B cell (primary cell): ENCODE data around the gene CTNNA2. TPM values are rescaled to one million over a fixed set of nuclear protein-coding genes. Genes with fewer than 3 reads are reported as not detected.

ENCODE experiments used
- ATAC-seq: fragments of 200-7000 bp; cut with Tn5 transposase; one replicate; pipeline ENCODE4 v1.10.0; 2021; ENCODE audit warnings: low read depth, mild to moderate bottlenecking, moderate number of reproducible peaks, moderate library complexity
- CTCF ChIA-PET: fragments of 350-600 bp; sonication (Branson Sonifier 250); formaldehyde crosslinking; loops from one replicate; lab custom pipeline; 2021; ENCODE audit warnings: antibody characterized with exemption, inconsistent platforms; lab: Charles Lee
- POLR2A ChIA-PET: fragments of 350-600 bp; sonication (Branson Sonifier 250); formaldehyde crosslinking; loops from one replicate; lab custom pipeline; 2021; ENCODE audit warnings: antibody characterized with exemption; lab: Charles Lee
- DNase-seq: peaks from one replicate; pipeline ENCODE4 v3.0.0; 2013
- H2AFZ ChIP-seq: 2 replicates; pipeline ENCODE4 v1.6.1; 2012; ENCODE audit warnings: mild to moderate bottlenecking, low read depth, low read length; ENCODE audit not compliant: insufficient read depth, poor library complexity, severe bottlenecking
- H3K27ac ChIP-seq, 2 donors: 1 replicate in 1 of 2; 2 replicates in 1 of 2; pipeline ENCODE4 v1.5.1; 2012 to 2013; ENCODE audit warnings: low read length in 2 of 2, mild to moderate bottlenecking in 2 of 2, moderate library complexity in 1 of 2
- H3K27me3 ChIP-seq, 4 experiments: fragments of 200-600 bp in 1 of 4; sonication (generic) in 1 of 4; replicated peaks in 1 of 4; 1 replicate in 2 of 4; 2 replicates in 2 of 4; pipeline versions ENCODE4 v1.6.1 to v1.7.0; 2013 to 2016; ENCODE audit warnings: low read length in 3 of 4, mild to moderate bottlenecking in 2 of 4, mixed read lengths in 1 of 4, moderate library complexity in 1 of 4; ENCODE audit not compliant: insufficient read depth in 4 of 4, control insufficient read depth in 3 of 4; ENCODE audit errors: control extremely low read depth in 1 of 4
- H3K36me3 ChIP-seq, 2 experiments: replicated peaks in 1 of 2; 1 replicate in 1 of 2; 2 replicates in 1 of 2; pipeline versions ENCODE4 v1.6.1 to v1.7.1; 2013; ENCODE audit warnings: low read length in 1 of 2; ENCODE audit not compliant: insufficient read depth in 2 of 2, control insufficient read depth in 1 of 2; ENCODE audit errors: control extremely low read depth in 1 of 2, extremely low read depth in 1 of 2
- H3K4me1 ChIP-seq, 2 donors: fragments of 200-600 bp in 1 of 2; sonication (generic) in 1 of 2; 1 replicate in 1 of 2; 2 replicates in 1 of 2; pipeline versions ENCODE4 v1.5.1 to v1.6.1; 2013 to 2017; ENCODE audit warnings: low read length in 2 of 2; ENCODE audit not compliant: control insufficient read depth in 2 of 2, insufficient read depth in 2 of 2
- H3K4me2 ChIP-seq: replicated peaks from 2 replicates; pipeline ENCODE3; 2012; ENCODE audit warnings: mild to moderate bottlenecking, low read depth, low read length; ENCODE audit not compliant: poor library complexity, severe bottlenecking
- H3K4me3 ChIP-seq, 5 experiments: fragments of 200-600 bp in 1 of 5; sonication (generic) in 1 of 5; 1 replicate in 3 of 5; 2 replicates in 2 of 5; pipeline versions ENCODE4 v1.5.1 to v1.7.0; 2011 to 2016; ENCODE audit warnings: low read length in 4 of 5, mild to moderate bottlenecking in 4 of 5, low read depth in 2 of 5, control low read depth in 1 of 5, moderate library complexity in 1 of 5; ENCODE audit not compliant: insufficient read depth in 1 of 5; ENCODE audit errors: control extremely low read depth in 1 of 5, extremely low read depth in 1 of 5
- H3K79me2 ChIP-seq: fragments of 200-600 bp; sonication (generic); one replicate; pipeline ENCODE4 v1.6.0; 2016; ENCODE audit warnings: low read length; ENCODE audit not compliant: control insufficient read depth, insufficient read depth
- H3K9ac ChIP-seq: fragments of 200-600 bp; sonication (generic); 2 replicates; pipeline ENCODE4 v1.6.1; 2017; ENCODE audit warnings: mild to moderate bottlenecking, low read length, moderate library complexity
- H3K9me3 ChIP-seq, 3 donors: one replicate each; pipeline versions ENCODE4 v1.6.1 to v1.7.1; 2013; ENCODE audit warnings: low read length in 2 of 3; ENCODE audit not compliant: control insufficient read depth in 2 of 3, insufficient read depth in 1 of 3; ENCODE audit errors: control extremely low read depth in 1 of 3
- H4K20me1 ChIP-seq: 2 replicates; pipeline ENCODE4 v1.6.0; 2012; ENCODE audit warnings: mild to moderate bottlenecking, low read length; ENCODE audit not compliant: insufficient read depth, control insufficient read depth, poor library complexity, severe bottlenecking
- H3K27ac Mint-ChIP-seq: one replicate; pipeline ENCODE4 v1.8.0; 2021; ENCODE audit warnings: mixed read lengths
- H3K27me3 Mint-ChIP-seq: one replicate; pipeline ENCODE4 v1.8.0; 2021; ENCODE audit warnings: mixed read lengths
- H3K4me1 Mint-ChIP-seq: one replicate; pipeline ENCODE4 v1.8.0; 2021; ENCODE audit warnings: mixed read lengths
- H3K4me3 Mint-ChIP-seq: one replicate; pipeline ENCODE4 v1.8.0; 2021; ENCODE audit warnings: mixed read lengths
- H3K9me3 Mint-ChIP-seq: one replicate; pipeline ENCODE4 v1.8.0; 2022; ENCODE audit warnings: mixed read lengths; ENCODE audit not compliant: insufficient read depth
- EZH2 ChIP-seq: IDR thresholded peaks from 2 replicates; pipeline ENCODE4 v1.6.1; 2012; ENCODE audit warnings: borderline replicate concordance, low read depth, mild to moderate bottlenecking, moderate library complexity, low read length; ENCODE audit not compliant: insufficient read depth, poor library complexity, severe bottlenecking
- WGBS: methylation state at CpG from one replicate; pipeline ENCODE4 v1.1.5; 2013; ENCODE audit warnings: missing lambda C conversion rate; ENCODE audit not compliant: insufficient coverage; 5-methylcytosine and 5-hydroxymethylcytosine counted together
- intact Hi-C: fragments of 100-400 bp; cut with micrococcal nuclease; formaldehyde crosslinking; loops from one replicate; pipeline ENCODE4 v1.10.0; 2022
- polyA plus RNA-seq: library from polyadenylated mRNA; depleted of rRNA; stranded (reverse); fragments of >200 nt; gene quantifications from 2 replicates; pipeline ENCODE4 v1.2.3, GENCODE V29; 2012
- total RNA-seq, 2 donors: library from RNA; stranded (reverse); fragments of 120-200 nt in 1 of 2; gene quantifications; 1 replicate in 1 of 2; 2 replicates in 1 of 2; pipeline versions ENCODE4 v1.2.3 to v1.2.4, GENCODE V29; 2013 to 2022
- TF ChIP-seq, protein P1 (sequence below): fragments of 200-600 bp; IDR thresholded peaks from one replicate; pipeline ENCODE4 v1.8.0; 2022; ENCODE audit warnings: antibody characterized with exemption, mild to moderate bottlenecking

Gene CTNNA2
- total and polyA plus RNA-seq, 2 donors (not counting 1 experiment from before 2014, with no cell fraction given), result not detected

GRCh38 chr2:80035749-80036285, 523.0 kb downstream of the CTNNA2 start:
- ChIA-PET POLR2A (no interaction called here), CTCF (no interaction called here)
- Mint-ChIP-seq H3K27me3 (no peaks in the 10 kb centered on the region), H3K4me3 (no peak overlapping the region), H3K4me1 (no peaks in the 10 kb centered on the region), H3K9me3 (peaks cover 6% of the 10 kb centered on the region), H3K27ac (no peak overlapping the region)
- Histone ChIP-seq H3K4me2 (no peak overlapping the region), H3K36me3 (no peaks in the 10 kb centered on the region), H3K9me3 (no peaks in the 10 kb centered on the region), H3K4me1 (no peaks in the 10 kb centered on the region), H3K27ac (no peak overlapping the region), H4K20me1 (no peaks in the 10 kb centered on the region), H3K79me2 (no peaks in the 10 kb centered on the region), H2AFZ (no peak overlapping the region), H3K9ac (no peak overlapping the region), H3K4me3 (no peak overlapping the region), H3K27me3 (no peaks in the 10 kb centered on the region)
- WGBS, result 82% methylated on average over 2 of the region's 5 CpGs
- intact Hi-C loops, result no loop called here
- no peak for TF ChIP-seq EZH2
- TF ChIP-seq, protein P1, sequence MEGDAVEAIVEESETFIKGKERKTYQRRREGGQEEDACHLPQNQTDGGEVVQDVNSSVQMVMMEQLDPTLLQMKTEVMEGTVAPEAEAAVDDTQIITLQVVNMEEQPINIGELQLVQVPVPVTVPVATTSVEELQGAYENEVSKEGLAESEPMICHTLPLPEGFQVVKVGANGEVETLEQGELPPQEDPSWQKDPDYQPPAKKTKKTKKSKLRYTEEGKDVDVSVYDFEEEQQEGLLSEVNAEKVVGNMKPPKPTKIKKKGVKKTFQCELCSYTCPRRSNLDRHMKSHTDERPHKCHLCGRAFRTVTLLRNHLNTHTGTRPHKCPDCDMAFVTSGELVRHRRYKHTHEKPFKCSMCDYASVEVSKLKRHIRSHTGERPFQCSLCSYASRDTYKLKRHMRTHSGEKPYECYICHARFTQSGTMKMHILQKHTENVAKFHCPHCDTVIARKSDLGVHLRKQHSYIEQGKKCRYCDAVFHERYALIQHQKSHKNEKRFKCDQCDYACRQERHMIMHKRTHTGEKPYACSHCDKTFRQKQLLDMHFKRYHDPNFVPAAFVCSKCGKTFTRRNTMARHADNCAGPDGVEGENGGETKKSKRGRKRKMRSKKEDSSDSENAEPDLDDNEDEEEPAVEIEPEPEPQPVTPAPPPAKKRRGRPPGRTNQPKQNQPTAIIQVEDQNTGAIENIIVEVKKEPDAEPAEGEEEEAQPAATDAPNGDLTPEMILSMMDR, result no peak
- no peak for DNase-seq
- no peak for ATAC-seq

DNA sequence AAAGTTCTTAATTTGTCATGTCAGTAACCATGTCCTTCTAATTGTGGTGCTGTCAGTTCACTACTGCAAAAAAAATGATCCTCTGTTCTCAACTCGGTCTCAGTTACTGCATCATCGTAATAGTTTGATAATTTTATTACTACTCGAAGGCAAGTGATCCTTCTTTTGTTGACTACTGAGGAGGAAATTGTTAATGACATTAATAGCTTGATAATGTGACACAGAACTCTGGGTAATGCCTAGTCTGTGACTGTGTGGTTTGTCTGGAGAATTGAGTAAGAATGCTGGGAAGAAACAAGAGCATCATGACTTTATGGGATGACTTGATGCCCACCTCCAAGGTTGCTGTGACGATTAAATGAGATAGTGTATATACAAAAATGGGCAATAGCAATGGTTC, 524.5 kb downstream of the CTNNA2 start:
- ATAC-seq, result no peak

More for the DNA sequence above, 524.5 kb downstream of the CTNNA2 start:
- H3K4me1 ChIP-seq, result no peaks in the 10 kb centered on the region
- no peak overlapping the region for H2AFZ ChIP-seq
- ChIA-PET CTCF (no interaction called here), POLR2A (no interaction called here)
- H3K79me2 ChIP-seq, result no peaks in the 10 kb centered on the region
- 96% methylated on average over 3 of the region's 4 CpGs for WGBS
- no peak overlapping the region for H3K9ac ChIP-seq
- DNase-seq, result no peak
- H3K4me3 ChIP-seq, result no peak overlapping the region
- Mint-ChIP-seq H3K9me3 (peaks cover 3% of the 10 kb centered on the region), H3K4me3 (no peak overlapping the region), H3K4me1 (no peaks in the 10 kb centered on the region), H3K27ac (no peak overlapping the region), H3K27me3 (no peaks in the 10 kb centered on the region)
- intact Hi-C loops, result no loop called here
- no peak overlapping the region for H3K27ac ChIP-seq
- H3K27me3 ChIP-seq, result no peaks in the 10 kb centered on the region
- TF ChIP-seq EZH2, result no peak
- TF ChIP-seq, protein P1, result no peak
- H3K36me3 ChIP-seq, result no peaks in the 10 kb centered on the region
- no peaks in the 10 kb centered on the region for H3K9me3 ChIP-seq
- H3K4me2 ChIP-seq, result no peak overlapping the region
- no peaks in the 10 kb centered on the region for H4K20me1 ChIP-seq
